Endothelial cell of umbilical vein (primary cell): ENCODE measurements around the gene CNRIP1. TPM values are rescaled to one million over a fixed set of nuclear protein-coding genes. Genes with fewer than 3 reads are reported as not detected.

Experiments
- BruUV-seq: library from RNA; stranded (reverse); fragments of 400-500 nt; replicated peaks from 2 replicates; lab custom pipeline; 2021; lab: Mats Ljungman, UMichigan
- CTCF ChIA-PET: fragments of 300-600, 350-600 bp; sonication (Branson Sonifier 250); formaldehyde crosslinking; loops from one replicate; lab custom pipeline; 2021; ENCODE audit warnings: antibody characterized with exemption, inconsistent platforms; lab: Charles Lee
- POLR2A ChIA-PET: fragments of 300-600, 350-600 bp; sonication (Branson Sonifier 250); formaldehyde crosslinking; loops from one replicate; lab custom pipeline; 2021; ENCODE audit warnings: antibody characterized with exemption, inconsistent platforms; lab: Charles Lee
- DNase-seq: peaks from one replicate; pipeline ENCODE4 v3.0.0-alpha.2; 2011; ENCODE audit warnings: low read depth, low spot score
- FAIRE-seq: peaks from 2 replicates; lab custom pipeline; 2011; peaks lifted over from hg19 to GRCh38; lab: Jason Lieb, UNC
- H2AFZ ChIP-seq: 2 replicates; pipeline ENCODE4 v1.6.0; 2012; ENCODE audit warnings: low read depth, low read length, control low read depth, inconsistent platforms
- H3K27ac ChIP-seq: 2 replicates; pipeline ENCODE4 v1.5.1; 2011; ENCODE audit warnings: low read depth, mild to moderate bottlenecking, control low read depth, low read length, moderate library complexity; ENCODE audit not compliant: insufficient read depth
- H3K27me3 ChIP-seq, 2 experiments: 2 replicates each; pipeline versions ENCODE4 v1.6.0 to v1.6.1; 2011; ENCODE audit warnings: low read length in 2 of 2, mixed read lengths in 1 of 2; ENCODE audit not compliant: control insufficient read depth in 2 of 2, insufficient read depth in 2 of 2
- H3K36me3 ChIP-seq, 2 experiments: 2 replicates in 1 of 2; 3 replicates in 1 of 2; pipeline ENCODE4 v1.5.1; 2011; ENCODE audit warnings: low read length in 2 of 2, mild to moderate bottlenecking in 1 of 2, moderate library complexity in 1 of 2; ENCODE audit not compliant: control insufficient read depth in 2 of 2, insufficient read depth in 2 of 2; ENCODE audit errors: extremely low read depth in 1 of 2
- H3K4me1 ChIP-seq: 3 replicates; pipeline ENCODE4 v1.5.1; 2011; ENCODE audit warnings: mild to moderate bottlenecking, low read length; ENCODE audit not compliant: control insufficient read depth, insufficient read depth; ENCODE audit errors: extremely low read depth
- H3K4me2 ChIP-seq: 2 replicates; pipeline ENCODE4 v1.6.1; 2011; ENCODE audit warnings: low read length, control low read depth, mixed read lengths; ENCODE audit not compliant: insufficient read depth
- H3K4me3 ChIP-seq, 3 experiments: fragments of 200-600 bp in 1 of 3; sonication (generic), shearing (Covaris generic) in 1 of 3; replicated peaks in 1 of 3; 2 replicates each; pipeline ENCODE4 v1.5.1; 2011 to 2016; ENCODE audit warnings: control low read depth in 3 of 3, low read length in 3 of 3, mild to moderate bottlenecking in 2 of 3, inconsistent platforms in 1 of 3, low read depth in 1 of 3, moderate library complexity in 1 of 3; ENCODE audit not compliant: insufficient read depth in 1 of 3
- H3K79me2 ChIP-seq: 2 replicates; pipeline ENCODE4 v1.6.0; 2012; ENCODE audit warnings: low read length, inconsistent platforms; ENCODE audit not compliant: control insufficient read depth, insufficient read depth
- H3K9ac ChIP-seq: replicated peaks from 2 replicates; pipeline ENCODE3; 2011; ENCODE audit warnings: low read length, control low read depth; ENCODE audit not compliant: insufficient read depth; ENCODE audit errors: extremely low read depth
- H3K9me1 ChIP-seq: replicated peaks from 3 replicates; pipeline ENCODE4 v1.6.0; 2011; ENCODE audit warnings: mild to moderate bottlenecking, low read length; ENCODE audit not compliant: control insufficient read depth, insufficient read depth; ENCODE audit errors: extremely low read depth
- H3K9me3 ChIP-seq: replicated peaks from 2 replicates; pipeline ENCODE4 v1.5.1; 2012; ENCODE audit warnings: low read length, inconsistent platforms; ENCODE audit not compliant: control insufficient read depth, insufficient read depth
- H4K20me1 ChIP-seq: replicated peaks from 2 replicates; pipeline ENCODE3; 2011; ENCODE audit warnings: mild to moderate bottlenecking, low read length; ENCODE audit not compliant: control insufficient read depth, insufficient read depth; ENCODE audit errors: extremely low read depth
- CTCF ChIP-seq, 2 donors: IDR thresholded peaks; 1 replicate in 1 of 2; 2 replicates in 1 of 2; pipeline ENCODE4 v1.5.1; 2011; ENCODE audit warnings: low read length in 2 of 2, mild to moderate bottlenecking in 2 of 2, moderate library complexity in 2 of 2, control low read depth in 1 of 2, inconsistent platforms in 1 of 2, low read depth in 1 of 2; ENCODE audit not compliant: insufficient read depth in 1 of 2; ENCODE audit errors: extremely low read depth in 1 of 2
- EZH2 ChIP-seq: IDR thresholded peaks from 2 replicates; pipeline ENCODE4 v1.6.1; 2012; ENCODE audit warnings: borderline replicate concordance, low read depth, mild to moderate bottlenecking, moderate library complexity, low read length, inconsistent platforms; ENCODE audit not compliant: severe bottlenecking
- FOS ChIP-seq: IDR thresholded peaks from 2 replicates; pipeline ENCODE4 v1.6.1; 2011; ENCODE audit warnings: mild to moderate bottlenecking, low read length, moderate library complexity, borderline replicate concordance; ENCODE audit not compliant: insufficient read depth
- GATA2 ChIP-seq: IDR thresholded peaks from 2 replicates; pipeline ENCODE4 v1.7.0; 2011; ENCODE audit warnings: low read depth, mild to moderate bottlenecking, moderate library complexity, mixed read lengths, low read length; ENCODE audit not compliant: insufficient read length, insufficient read depth
- JUN ChIP-seq: IDR thresholded peaks from 2 replicates; pipeline ENCODE4 v1.6.1; 2011; ENCODE audit warnings: borderline replicate concordance, low read depth; ENCODE audit not compliant: insufficient read length, insufficient read depth
- MAX ChIP-seq: IDR thresholded peaks from 2 replicates; pipeline ENCODE4 v1.6.1; 2011; ENCODE audit not compliant: insufficient read depth, insufficient read length
- MYC ChIP-seq: IDR thresholded peaks from one replicate; pipeline ENCODE4 v1.6.1; 2011; ENCODE audit warnings: mild to moderate bottlenecking, low read depth, low read length
- POLR2A ChIP-seq: IDR thresholded peaks from 2 replicates; pipeline ENCODE4 v1.6.1; 2012; ENCODE audit warnings: low read depth, mild to moderate bottlenecking, control low read depth, low read length
- POLR2AphosphoS5 ChIP-seq: IDR thresholded peaks from 2 replicates; pipeline ENCODE4 v1.6.1; 2012; ENCODE audit warnings: low read depth, mild to moderate bottlenecking, control low read depth, low read length, moderate library complexity; ENCODE audit not compliant: insufficient read depth
- dilution Hi-C: fragments of 300-500 bp; cut with MboI; formaldehyde crosslinking; loops from one replicate; pipeline ENCODE4 v1.15.0; 2019; ENCODE audit warnings: low sequenced_read_pairs; ENCODE audit not compliant: extremely low pct_ligation_motif_present
- intact Hi-C: fragments of 100-400 bp; cut with micrococcal nuclease; formaldehyde crosslinking; loops from one replicate; pipeline ENCODE4 v1.10.0; 2022
- polyA plus RNA-seq, 4 experiments: library from polyadenylated mRNA; depleted of rRNA in 3 of 4; stranded (reverse) in 3 of 4; unstranded in 1 of 4; fragments of >200 nt; gene quantifications; 2 replicates each; pipeline versions ENCODE4 v1.2.1 to v1.2.3, GENCODE V29; 2011 to 2012; ENCODE audit warnings: missing spikeins in 1 of 4
- total RNA-seq: library from RNA; stranded (reverse); gene quantifications from 2 replicates; pipeline ENCODE4 v1.2.3, GENCODE V29; 2021

The CNRIP1 gene
- total and polyA plus RNA-seq, 2 donors (not counting 3 experiments of a cell fraction or from before 2014, with no cell fraction given), result 74.6 to 98.9 TPM

GRCh38 chr2:68294187-68294586 is 25.6 kb downstream of the CNRIP1 start:
- intact Hi-C loops, result no loop called here
- ChIA-PET POLR2A (no interaction called here), CTCF (interaction anchor here (0.7 to 4.4 kb wide), 8 partner anchors 9 to 172 kb away, joined by 3 to 65 read pairs (median 8); partner anchors contain the start of gene CNRIP1)
- Histone ChIP-seq H2AFZ (no peak overlapping the region), H3K9me3 (no peaks in the 10 kb centered on the region), H3K9ac (no peak overlapping the region), H3K27me3 (no peaks in the 10 kb centered on the region), H3K36me3 (no peaks in the 10 kb centered on the region), H4K20me1 (no peaks in the 10 kb centered on the region), H3K4me2 (no peak overlapping the region), H3K4me1 (no peaks in the 10 kb centered on the region), H3K27ac (no peak overlapping the region), H3K4me3 (no peak overlapping the region), H3K9me1 (no peaks in the 10 kb centered on the region), H3K79me2 (no peaks in the 10 kb centered on the region)
- no TSS peak for BruUV-seq
- dilution Hi-C loops, result no loop called here
- FAIRE-seq (no peak), DNase-seq (no peak)
- TF ChIP-seq POLR2AphosphoS5 (no peak), JUN (no peak), CTCF (IDR thresholded peaks at IDR 0.05; ENCODE audit: extremely low read depth in 1 of 2, insufficient read depth in 1 of 2, low read depth in 1 of 2, low read length in 2 of 2) (peak in 1 of 2 donors; percentile 3), FOS (no peak)

- dilution Hi-C loops, result no loop called here
- Histone ChIP-seq H3K9me3 (no peaks in the 10 kb centered on the region), H3K9me1 (no peaks in the 10 kb centered on the region), H3K4me1 (no peaks in the 10 kb centered on the region), H4K20me1 (no peaks in the 10 kb centered on the region), H3K4me2 (no peak overlapping the region), H3K27me3 (no peaks in the 10 kb centered on the region), H3K27ac (no peak overlapping the region), H3K79me2 (no peaks in the 10 kb centered on the region), H3K36me3 (no peaks in the 10 kb centered on the region), H3K9ac (no peak overlapping the region), H3K4me3 (no peak overlapping the region), H2AFZ (no peak overlapping the region)
- POLR2A ChIA-PET, result no interaction called here
- intact Hi-C loops, result no loop called here
- FAIRE-seq (no peak), DNase-seq (no peak)
- CTCF ChIA-PET, result interaction anchor here (0.7 to 4.4 kb wide), 8 partner anchors 9 to 171 kb away, joined by 3 to 65 read pairs (median 8); partner anchors contain the start of gene CNRIP1
- no peak for TF ChIP-seq JUN
- TF ChIP-seq POLR2A, result no peak
- TF ChIP-seq EZH2, result no peak
- no peak for TF ChIP-seq MAX
- no peak for TF ChIP-seq POLR2AphosphoS5
- TF ChIP-seq CTCF (IDR thresholded peaks at IDR 0.05; ENCODE audit: extremely low read depth in 1 of 2, insufficient read depth in 1 of 2, low read depth in 1 of 2, low read length in 2 of 2), result no peak
- TF ChIP-seq FOS, result no peak
- no peak for TF ChIP-seq MYC
- TF ChIP-seq GATA2, result no peak
- no TSS peak for BruUV-seq
Measured at GRCh38 chr2:68293755-68294154, 26.0 kb downstream of the CNRIP1 start.
